Uterus (tissue), 2 donors: ENCODE data around the gene WAS.

Experiments used
- CTCF ChIP-seq, 4 experiments: fragments of 200-600 bp in 2 of 4; fragments of 450-650 bp in 2 of 4; sonication (generic) in 2 of 4; IDR thresholded peaks; one replicate each; pipeline ENCODE4 v1.5.1; 2016 to 2019; ENCODE audit warnings: antibody characterized with exemption in 4 of 4, mild to moderate bottlenecking in 2 of 4, moderate library complexity in 1 of 4
- POLR2A ChIP-seq, 2 donors: fragments of 450-650 bp; IDR thresholded peaks; one replicate each; pipeline ENCODE4 v1.6.1; 2016; ENCODE audit warnings: antibody characterized with exemption in 2 of 2, mild to moderate bottlenecking in 1 of 2, moderate library complexity in 1 of 2

GRCh38 chrX:48695534-48695896 is 11.9 kb downstream of the WAS start:
- TF ChIP-seq POLR2A (IDR thresholded peaks at IDR 0.05) (no peak), CTCF (IDR thresholded peaks at IDR 0.05) (no peak)
